ENCODE measurements around the gene FADS1. TPM values are rescaled to one million over a fixed set of nuclear protein-coding genes. Genes with fewer than 3 reads are reported as not detected.
A peak's percentile ranks its signal among the peaks of the same experiment; 100 is the strongest.

FADS1 gene
- total RNA-seq, 1 experiment from 2014 or later = 105 TPM

DNA sequence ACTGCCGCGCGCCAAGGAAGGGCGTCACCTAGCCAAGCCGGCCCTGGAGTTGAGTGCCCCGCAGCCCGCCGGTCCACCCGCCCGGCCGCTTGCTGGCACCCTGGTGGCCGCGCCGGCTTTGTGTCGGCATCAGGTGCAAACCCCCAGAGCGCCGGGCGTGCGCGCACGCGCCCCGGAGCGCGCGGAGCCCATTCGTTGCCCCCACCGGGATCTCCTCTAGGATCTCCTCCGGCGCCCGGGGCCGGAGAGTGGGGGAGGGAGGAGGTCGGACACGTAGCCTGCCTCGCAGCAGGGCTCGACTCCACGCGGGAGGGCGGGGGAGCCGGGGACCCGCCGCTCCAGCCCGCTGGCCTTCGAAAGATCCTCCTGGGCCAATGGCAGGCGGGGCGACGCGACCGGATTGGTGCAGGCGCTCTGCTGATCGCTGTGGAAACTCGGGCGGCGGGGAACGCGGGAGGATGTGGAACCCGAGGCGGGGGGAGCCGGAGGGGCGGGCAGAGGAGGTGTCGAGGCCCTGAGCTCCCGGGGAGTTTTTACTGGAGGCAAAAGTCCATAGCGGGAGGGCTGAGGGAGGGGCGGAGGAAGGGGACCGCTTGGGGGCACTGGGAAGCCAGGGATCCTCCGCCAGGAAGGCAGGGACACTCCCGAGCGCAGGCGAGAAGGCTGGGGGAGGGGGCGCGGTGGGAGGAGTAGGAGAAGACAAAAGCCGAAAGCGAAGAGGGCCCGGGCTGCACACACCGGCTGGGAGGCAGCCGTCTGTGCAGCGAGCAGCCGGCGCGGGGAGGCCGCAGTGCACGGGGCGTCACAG lies 11.0 kb upstream of the FADS1 start, which contains the start of gene FADS2 (continued):
- TF ChIP-seq, protein P1, sequence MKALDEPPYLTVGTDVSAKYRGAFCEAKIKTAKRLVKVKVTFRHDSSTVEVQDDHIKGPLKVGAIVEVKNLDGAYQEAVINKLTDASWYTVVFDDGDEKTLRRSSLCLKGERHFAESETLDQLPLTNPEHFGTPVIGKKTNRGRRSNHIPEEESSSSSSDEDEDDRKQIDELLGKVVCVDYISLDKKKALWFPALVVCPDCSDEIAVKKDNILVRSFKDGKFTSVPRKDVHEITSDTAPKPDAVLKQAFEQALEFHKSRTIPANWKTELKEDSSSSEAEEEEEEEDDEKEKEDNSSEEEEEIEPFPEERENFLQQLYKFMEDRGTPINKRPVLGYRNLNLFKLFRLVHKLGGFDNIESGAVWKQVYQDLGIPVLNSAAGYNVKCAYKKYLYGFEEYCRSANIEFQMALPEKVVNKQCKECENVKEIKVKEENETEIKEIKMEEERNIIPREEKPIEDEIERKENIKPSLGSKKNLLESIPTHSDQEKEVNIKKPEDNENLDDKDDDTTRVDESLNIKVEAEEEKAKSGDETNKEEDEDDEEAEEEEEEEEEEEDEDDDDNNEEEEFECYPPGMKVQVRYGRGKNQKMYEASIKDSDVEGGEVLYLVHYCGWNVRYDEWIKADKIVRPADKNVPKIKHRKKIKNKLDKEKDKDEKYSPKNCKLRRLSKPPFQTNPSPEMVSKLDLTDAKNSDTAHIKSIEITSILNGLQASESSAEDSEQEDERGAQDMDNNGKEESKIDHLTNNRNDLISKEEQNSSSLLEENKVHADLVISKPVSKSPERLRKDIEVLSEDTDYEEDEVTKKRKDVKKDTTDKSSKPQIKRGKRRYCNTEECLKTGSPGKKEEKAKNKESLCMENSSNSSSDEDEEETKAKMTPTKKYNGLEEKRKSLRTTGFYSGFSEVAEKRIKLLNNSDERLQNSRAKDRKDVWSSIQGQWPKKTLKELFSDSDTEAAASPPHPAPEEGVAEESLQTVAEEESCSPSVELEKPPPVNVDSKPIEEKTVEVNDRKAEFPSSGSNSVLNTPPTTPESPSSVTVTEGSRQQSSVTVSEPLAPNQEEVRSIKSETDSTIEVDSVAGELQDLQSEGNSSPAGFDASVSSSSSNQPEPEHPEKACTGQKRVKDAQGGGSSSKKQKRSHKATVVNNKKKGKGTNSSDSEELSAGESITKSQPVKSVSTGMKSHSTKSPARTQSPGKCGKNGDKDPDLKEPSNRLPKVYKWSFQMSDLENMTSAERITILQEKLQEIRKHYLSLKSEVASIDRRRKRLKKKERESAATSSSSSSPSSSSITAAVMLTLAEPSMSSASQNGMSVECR (CRISPR knock-in tag; IDR thresholded peaks at IDR 0.05; ENCODE audit: borderline replicate concordance) = 0 out of 2 replicates have a peak, but pooled peaks have one; percentile 25
- TF ChIP-seq, protein P2, sequence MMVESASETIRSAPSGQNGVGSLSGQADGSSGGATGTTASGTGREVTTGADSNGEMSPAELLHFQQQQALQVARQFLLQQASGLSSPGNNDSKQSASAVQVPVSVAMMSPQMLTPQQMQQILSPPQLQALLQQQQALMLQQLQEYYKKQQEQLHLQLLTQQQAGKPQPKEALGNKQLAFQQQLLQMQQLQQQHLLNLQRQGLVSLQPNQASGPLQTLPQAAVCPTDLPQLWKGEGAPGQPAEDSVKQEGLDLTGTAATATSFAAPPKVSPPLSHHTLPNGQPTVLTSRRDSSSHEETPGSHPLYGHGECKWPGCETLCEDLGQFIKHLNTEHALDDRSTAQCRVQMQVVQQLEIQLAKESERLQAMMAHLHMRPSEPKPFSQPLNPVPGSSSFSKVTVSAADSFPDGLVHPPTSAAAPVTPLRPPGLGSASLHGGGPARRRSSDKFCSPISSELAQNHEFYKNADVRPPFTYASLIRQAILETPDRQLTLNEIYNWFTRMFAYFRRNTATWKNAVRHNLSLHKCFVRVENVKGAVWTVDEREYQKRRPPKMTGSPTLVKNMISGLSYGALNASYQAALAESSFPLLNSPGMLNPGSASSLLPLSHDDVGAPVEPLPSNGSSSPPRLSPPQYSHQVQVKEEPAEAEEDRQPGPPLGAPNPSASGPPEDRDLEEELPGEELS (CRISPR knock-in tag; IDR thresholded peaks at IDR 0.05) = peak; percentile 29
- TF ChIP-seq TEAD4 (CRISPR knock-in tag; IDR thresholded peaks at IDR 0.05) = no peak
- TF ChIP-seq ZNF219 (CRISPR knock-in tag; IDR thresholded peaks at IDR 0.05; ENCODE audit: borderline replicate concordance) = peak; percentile 50; the same call in 1 of the 2 replicates
- peak; percentile 49; the same call in 1 of the 2 replicates for TF ChIP-seq ZNF416 (CRISPR knock-in tag; IDR thresholded peaks at IDR 0.05)
- no peak for TF ChIP-seq GRHL2 (CRISPR knock-in tag; IDR thresholded peaks at IDR 0.05; ENCODE audit: insufficient replicate concordance, severe bottlenecking)
- TF ChIP-seq, protein P3, sequence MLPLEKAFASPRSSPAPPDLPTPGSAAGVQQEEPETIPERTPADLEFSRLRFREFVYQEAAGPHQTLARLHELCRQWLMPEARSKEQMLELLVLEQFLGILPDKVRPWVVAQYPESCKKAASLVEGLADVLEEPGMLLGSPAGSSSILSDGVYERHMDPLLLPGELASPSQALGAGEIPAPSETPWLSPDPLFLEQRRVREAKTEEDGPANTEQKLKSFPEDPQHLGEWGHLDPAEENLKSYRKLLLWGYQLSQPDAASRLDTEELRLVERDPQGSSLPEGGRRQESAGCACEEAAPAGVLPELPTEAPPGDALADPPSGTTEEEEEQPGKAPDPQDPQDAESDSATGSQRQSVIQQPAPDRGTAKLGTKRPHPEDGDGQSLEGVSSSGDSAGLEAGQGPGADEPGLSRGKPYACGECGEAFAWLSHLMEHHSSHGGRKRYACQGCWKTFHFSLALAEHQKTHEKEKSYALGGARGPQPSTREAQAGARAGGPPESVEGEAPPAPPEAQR (CRISPR knock-in tag; IDR thresholded peaks at IDR 0.05) = no peak
- TF ChIP-seq, protein P4, sequence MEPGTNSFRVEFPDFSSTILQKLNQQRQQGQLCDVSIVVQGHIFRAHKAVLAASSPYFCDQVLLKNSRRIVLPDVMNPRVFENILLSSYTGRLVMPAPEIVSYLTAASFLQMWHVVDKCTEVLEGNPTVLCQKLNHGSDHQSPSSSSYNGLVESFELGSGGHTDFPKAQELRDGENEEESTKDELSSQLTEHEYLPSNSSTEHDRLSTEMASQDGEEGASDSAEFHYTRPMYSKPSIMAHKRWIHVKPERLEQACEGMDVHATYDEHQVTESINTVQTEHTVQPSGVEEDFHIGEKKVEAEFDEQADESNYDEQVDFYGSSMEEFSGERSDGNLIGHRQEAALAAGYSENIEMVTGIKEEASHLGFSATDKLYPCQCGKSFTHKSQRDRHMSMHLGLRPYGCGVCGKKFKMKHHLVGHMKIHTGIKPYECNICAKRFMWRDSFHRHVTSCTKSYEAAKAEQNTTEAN (CRISPR knock-in tag; IDR thresholded peaks at IDR 0.05) = 0 out of 2 replicates have a peak, but pooled peaks have one; percentile 37
- peak; percentile 47; the same call in 1 of the 2 replicates for TF ChIP-seq NFYB (CRISPR knock-in tag; conservative IDR thresholded peaks at IDR 0.05; ENCODE audit: low read depth)
- TF ChIP-seq, protein P5, sequence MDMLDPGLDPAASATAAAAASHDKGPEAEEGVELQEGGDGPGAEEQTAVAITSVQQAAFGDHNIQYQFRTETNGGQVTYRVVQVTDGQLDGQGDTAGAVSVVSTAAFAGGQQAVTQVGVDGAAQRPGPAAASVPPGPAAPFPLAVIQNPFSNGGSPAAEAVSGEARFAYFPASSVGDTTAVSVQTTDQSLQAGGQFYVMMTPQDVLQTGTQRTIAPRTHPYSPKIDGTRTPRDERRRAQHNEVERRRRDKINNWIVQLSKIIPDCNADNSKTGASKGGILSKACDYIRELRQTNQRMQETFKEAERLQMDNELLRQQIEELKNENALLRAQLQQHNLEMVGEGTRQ (CRISPR knock-in tag; IDR thresholded peaks at IDR 0.05) = peak; percentile 27; the same call in 1 of the 2 replicates
- TF ChIP-seq EMX1 (CRISPR knock-in tag; IDR thresholded peaks at IDR 0.05) = peak; percentile 0; the same call in 1 of the 2 replicates
- TF ChIP-seq, protein P6, sequence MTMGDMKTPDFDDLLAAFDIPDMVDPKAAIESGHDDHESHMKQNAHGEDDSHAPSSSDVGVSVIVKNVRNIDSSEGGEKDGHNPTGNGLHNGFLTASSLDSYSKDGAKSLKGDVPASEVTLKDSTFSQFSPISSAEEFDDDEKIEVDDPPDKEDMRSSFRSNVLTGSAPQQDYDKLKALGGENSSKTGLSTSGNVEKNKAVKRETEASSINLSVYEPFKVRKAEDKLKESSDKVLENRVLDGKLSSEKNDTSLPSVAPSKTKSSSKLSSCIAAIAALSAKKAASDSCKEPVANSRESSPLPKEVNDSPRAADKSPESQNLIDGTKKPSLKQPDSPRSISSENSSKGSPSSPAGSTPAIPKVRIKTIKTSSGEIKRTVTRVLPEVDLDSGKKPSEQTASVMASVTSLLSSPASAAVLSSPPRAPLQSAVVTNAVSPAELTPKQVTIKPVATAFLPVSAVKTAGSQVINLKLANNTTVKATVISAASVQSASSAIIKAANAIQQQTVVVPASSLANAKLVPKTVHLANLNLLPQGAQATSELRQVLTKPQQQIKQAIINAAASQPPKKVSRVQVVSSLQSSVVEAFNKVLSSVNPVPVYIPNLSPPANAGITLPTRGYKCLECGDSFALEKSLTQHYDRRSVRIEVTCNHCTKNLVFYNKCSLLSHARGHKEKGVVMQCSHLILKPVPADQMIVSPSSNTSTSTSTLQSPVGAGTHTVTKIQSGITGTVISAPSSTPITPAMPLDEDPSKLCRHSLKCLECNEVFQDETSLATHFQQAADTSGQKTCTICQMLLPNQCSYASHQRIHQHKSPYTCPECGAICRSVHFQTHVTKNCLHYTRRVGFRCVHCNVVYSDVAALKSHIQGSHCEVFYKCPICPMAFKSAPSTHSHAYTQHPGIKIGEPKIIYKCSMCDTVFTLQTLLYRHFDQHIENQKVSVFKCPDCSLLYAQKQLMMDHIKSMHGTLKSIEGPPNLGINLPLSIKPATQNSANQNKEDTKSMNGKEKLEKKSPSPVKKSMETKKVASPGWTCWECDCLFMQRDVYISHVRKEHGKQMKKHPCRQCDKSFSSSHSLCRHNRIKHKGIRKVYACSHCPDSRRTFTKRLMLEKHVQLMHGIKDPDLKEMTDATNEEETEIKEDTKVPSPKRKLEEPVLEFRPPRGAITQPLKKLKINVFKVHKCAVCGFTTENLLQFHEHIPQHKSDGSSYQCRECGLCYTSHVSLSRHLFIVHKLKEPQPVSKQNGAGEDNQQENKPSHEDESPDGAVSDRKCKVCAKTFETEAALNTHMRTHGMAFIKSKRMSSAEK (CRISPR knock-in tag; IDR thresholded peaks at IDR 0.05; ENCODE audit: borderline replicate concordance) = peak; percentile 66; the same call in 1 of the 2 replicates
- TF ChIP-seq PRRX2 (CRISPR knock-in tag; IDR thresholded peaks at IDR 0.05) = no peak
- TF ChIP-seq, protein P7, sequence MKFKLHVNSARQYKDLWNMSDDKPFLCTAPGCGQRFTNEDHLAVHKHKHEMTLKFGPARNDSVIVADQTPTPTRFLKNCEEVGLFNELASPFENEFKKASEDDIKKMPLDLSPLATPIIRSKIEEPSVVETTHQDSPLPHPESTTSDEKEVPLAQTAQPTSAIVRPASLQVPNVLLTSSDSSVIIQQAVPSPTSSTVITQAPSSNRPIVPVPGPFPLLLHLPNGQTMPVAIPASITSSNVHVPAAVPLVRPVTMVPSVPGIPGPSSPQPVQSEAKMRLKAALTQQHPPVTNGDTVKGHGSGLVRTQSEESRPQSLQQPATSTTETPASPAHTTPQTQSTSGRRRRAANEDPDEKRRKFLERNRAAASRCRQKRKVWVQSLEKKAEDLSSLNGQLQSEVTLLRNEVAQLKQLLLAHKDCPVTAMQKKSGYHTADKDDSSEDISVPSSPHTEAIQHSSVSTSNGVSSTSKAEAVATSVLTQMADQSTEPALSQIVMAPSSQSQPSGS (CRISPR knock-in tag; IDR thresholded peaks at IDR 0.05; ENCODE audit: borderline replicate concordance, low read depth) = no peak
- TF ChIP-seq, protein P8, sequence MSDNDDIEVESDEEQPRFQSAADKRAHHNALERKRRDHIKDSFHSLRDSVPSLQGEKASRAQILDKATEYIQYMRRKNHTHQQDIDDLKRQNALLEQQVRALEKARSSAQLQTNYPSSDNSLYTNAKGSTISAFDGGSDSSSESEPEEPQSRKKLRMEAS (CRISPR knock-in tag; IDR thresholded peaks at IDR 0.05) = peak; percentile 10
- TF ChIP-seq, protein P9, sequence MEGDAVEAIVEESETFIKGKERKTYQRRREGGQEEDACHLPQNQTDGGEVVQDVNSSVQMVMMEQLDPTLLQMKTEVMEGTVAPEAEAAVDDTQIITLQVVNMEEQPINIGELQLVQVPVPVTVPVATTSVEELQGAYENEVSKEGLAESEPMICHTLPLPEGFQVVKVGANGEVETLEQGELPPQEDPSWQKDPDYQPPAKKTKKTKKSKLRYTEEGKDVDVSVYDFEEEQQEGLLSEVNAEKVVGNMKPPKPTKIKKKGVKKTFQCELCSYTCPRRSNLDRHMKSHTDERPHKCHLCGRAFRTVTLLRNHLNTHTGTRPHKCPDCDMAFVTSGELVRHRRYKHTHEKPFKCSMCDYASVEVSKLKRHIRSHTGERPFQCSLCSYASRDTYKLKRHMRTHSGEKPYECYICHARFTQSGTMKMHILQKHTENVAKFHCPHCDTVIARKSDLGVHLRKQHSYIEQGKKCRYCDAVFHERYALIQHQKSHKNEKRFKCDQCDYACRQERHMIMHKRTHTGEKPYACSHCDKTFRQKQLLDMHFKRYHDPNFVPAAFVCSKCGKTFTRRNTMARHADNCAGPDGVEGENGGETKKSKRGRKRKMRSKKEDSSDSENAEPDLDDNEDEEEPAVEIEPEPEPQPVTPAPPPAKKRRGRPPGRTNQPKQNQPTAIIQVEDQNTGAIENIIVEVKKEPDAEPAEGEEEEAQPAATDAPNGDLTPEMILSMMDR (IDR thresholded peaks at IDR 0.05) = no peak
- TF ChIP-seq NFATC4 (CRISPR knock-in tag; IDR thresholded peaks at IDR 0.05) = no peak
- TF ChIP-seq KAT7 (CRISPR knock-in tag; IDR thresholded peaks at IDR 0.05; ENCODE audit: borderline replicate concordance) = peak; percentile 79; the same call in 1 of the 2 replicates
